ENCODE results near the gene VTI1A.

Gene VTI1A

DNA sequence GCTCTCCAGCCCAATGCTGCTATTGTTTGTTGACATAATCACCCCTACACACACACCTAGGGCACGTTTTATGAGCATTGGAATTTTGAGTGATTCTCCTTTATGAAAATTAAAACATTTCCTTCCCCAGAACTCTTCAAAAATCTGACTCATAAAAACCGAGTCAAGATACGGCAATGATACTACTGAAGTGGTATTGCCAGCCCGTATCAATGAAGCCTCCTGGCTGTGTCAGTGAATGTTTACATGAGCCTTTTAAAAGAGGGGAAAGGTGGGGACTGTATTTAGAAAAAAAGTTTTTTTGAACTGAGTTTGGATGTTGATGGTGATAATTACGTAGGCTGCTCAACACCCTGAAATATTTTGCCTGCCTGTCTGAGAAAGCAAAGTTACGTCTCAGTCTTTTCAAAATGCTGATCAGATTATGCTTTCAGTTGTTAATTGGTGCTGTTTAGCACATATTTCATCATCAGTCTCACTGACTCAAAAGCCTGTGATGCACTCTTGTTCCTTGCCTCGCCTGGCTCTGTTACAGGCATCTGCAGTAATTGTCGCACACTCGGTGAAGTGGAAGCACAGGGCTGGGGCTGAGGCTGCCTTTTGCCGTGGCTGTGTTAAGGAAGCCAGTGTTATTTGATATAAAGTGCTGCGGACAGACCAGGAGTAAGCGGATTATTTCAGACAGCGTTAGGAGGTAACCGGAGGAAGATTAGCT, 345.6 kb downstream of the VTI1A start:
- DNase-seq, result no peak

DNA sequence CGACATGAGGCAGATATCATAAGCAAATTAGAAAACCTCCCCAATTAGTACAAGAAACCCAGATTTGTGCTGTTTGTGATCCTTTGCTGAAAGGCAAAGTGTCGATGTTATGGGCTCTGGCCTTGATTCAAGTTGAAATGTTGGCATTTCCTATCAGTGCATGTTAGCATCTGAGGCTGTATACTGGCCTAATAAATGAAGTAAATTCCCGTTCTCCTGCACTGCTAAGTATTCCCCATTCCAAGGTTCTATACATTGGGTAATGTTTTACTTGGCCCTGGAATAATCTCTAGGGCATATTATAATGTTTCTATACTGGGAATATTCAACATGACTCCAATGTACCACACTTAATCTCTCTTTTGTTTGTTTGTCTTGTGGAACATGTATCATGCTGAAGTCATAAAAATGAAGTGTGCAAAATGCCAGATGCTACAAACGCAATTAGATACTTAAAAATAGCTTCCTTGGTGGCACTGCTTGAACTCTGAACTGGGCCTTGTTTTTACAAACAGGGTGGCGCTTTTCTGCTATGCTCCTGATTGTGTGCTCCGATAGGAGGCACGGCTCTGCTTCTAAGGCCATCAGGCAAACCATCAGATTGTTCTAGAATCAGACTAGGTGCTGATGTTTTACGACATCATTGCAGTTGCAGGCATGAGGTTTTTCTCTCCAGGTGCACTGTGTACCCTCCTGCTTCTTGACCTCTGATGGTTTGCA, 346.3 kb downstream of the VTI1A start:
- no peak for DNase-seq

DNA sequence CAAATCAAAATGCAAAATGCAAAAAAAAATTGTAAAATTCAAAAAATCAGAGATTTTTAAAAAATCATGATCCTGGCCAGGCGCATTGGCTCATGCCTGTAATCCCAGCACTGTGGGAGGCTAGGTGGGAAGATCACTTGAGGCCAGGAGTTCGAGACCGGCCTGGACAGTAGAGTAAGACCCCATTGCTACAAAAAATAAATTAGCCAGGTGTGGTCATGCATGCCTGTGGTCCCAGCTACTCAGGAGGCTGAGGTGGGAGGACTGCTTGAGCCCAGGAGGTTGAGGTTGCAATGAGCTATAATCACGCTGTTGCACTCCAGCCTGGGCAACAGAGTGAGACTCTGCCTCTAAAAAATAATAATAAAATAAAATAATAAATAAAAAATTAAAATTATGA, 347.2 kb downstream of the VTI1A start:
- DNase-seq, result no peak

DNA sequence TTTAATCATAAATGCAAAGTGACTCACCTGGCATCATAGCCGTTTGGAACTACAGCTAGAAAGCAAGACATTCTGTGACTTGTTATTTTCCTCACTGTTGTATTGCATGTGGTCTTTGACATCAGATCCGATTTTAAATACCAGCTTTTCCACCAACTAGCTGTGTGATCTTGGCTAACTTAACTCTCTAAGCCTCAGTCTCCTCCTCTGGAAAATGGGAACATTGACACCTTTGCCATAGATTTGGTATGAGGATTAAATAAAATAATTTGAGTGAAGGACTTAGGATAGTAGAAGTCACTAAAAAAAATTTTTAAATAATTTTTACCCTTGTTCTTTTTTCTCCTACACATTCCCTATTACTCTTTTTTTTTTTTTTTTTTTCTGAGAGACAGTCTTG, 348.1 kb downstream of the VTI1A start:
- no peak for DNase-seq

DNA sequence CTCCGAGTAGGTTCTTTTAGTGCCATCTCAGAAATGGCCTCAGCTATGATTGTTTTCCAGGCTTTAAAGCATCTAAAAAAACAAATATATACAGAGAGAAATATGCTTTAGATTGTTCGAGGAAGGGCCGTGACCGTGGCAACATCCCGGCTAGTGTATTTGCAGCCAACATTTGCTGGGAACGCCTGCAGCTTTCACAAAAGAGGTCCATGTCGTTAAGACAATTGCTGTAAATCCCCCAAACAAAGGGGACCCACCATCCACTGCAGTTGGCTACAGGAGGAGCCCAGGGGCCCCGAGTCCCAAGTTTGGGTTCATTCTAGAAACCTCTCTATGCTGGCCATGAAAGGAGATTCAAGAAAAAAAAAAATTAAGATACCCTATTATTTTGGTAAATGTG, 350.2 kb downstream of the VTI1A start:
- no peak for DNase-seq

DNA sequence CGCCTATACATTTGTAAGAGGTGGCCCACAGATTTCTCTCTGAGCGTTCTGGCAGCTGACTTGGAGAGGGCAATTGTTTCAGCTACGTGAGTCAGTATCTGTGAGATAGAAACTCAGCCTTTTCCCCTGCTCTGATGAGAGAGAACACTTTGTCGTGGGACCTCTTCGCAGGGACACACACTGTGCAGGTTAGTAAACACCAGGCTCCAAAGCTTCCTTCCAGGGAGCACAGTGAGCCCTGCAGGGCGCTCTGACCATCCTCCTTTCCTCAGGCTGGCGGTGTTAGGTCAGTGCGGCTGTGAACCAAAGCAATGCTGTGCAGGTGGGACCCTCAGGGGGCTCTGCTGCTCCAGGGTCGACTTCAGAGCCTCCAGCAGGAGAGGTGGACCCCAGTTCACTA, 350.8 kb downstream of the VTI1A start:
- DNase-seq, result no peak

DNA sequence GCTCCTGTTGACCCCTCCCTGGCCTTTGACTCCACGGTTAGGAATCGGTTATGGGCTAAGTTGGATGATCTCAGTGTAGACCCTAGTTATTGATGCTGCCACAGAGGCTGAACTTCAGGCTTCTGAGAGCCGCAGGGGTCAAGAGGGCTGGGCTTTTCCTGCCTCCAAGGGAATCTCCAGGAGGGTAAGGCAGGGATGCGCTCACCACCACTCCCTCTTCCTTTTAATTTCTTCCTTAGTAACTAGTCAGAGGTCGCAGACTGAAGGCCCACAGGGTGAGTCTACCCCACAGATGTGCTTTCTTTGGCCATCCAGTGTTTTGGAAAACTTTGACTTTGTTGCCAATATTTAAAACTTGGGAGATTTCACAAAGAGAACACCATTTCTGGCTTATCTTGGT, 352.0 kb downstream of the VTI1A start:
- DNase-seq, result no peak

DNA sequence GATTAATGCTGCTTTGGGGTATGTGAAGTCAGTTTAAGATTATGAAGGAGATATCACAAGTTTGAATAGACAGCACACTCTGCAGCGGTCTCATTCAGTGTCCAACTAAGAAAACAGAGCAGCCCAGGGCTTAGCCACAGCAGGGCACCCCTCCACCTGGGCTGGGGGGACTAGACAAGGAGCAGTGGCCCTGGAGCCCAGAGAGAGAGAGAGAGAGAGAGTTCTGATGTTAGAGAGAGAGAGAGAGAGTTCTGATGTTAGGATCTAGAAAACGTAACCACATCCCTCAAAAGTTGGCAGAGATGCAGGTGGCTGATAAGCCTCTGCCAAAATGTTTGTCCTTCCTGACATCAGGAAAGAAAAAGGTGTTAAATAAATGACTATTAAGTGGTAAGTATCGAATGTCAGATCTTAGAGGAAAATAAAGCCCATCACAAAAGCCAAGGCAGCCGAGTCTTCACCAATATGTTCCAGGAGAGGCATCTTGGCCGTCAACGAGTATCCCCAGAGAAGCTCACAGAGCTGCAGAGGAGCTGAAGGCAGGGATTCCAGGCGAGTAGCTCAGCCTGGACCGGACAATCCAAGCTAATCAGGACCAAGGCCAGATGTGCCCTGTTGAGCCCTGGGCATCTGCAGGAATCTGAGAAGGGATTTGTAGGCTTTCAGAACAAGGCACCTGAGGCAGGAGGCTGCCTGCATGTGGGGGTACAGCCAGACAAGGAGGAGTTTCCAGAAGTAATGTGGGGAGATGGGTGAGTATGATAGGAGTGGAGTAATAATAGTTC, 352.9 kb downstream of the VTI1A start:
- DNase-seq, result no peak

DNA sequence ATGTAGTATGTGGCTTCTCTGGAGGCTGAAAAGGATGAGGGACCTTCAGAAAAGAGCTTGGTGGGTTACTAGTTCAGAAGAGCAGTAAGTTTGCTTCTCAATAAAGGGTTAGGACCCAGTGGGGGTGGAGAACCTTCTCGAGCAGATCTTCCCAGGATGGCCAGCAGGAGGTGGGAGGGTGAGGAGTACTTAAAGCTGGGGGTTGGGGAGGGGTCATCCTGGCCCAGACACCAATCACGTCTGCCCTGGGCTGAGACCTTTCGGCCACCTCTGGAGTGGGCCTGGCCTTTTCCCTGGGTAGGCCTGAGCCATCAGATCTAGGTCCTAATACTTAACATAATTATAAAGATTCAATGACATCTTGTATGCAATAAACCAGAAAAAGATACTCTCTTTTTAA, 354.0 kb downstream of the VTI1A start:
- no peak for DNase-seq

DNA sequence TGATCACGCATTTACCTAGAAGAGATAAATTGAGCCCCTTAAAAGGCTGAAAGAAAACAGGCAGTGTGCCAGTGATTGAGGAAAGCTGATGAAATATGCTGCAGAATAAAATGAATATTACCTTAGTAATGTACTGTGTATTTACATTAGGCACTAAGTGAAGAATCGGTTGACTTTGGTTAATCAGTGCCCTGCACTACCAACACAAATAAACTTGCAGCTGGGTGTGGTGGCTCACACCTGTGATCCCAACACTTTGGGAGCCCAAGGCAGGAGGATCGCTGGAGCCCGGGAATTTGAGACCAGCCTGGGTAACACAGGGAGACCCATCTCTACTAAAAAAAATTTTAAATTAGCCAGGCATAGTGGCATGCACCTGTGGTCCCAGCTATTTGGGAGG, 354.7 kb downstream of the VTI1A start:
- DNase-seq, result no peak

DNA sequence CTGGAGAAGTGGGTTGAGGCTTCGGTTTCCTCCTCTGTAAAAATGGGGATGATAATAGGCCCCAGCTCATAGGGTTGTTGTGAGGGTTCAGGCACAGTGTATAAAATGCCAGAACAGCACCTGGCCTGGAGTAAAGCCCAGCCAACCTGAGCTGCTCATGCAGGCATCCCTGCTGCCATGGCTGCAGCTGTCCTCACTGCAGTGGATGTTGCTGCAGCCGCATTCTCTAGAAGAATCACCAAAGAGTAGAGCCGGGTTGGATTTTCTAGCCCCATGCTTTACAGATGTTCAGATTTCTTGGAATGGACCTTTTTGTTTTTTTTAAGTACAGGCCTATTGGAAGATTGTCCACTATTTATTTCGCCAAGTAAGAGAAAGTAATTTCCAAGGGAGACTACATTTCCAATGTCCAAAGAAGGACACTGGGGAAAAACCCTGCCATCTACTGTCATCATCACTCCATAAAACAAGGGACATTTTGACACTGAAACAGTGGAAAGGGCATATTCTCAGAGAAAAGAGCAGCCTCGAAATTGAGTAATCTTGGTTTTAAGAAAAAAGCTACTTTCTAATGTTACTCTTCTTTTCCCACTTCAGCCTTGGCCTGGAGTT, 355.5 kb downstream of the VTI1A start:
- DNase-seq, result no peak

DNA sequence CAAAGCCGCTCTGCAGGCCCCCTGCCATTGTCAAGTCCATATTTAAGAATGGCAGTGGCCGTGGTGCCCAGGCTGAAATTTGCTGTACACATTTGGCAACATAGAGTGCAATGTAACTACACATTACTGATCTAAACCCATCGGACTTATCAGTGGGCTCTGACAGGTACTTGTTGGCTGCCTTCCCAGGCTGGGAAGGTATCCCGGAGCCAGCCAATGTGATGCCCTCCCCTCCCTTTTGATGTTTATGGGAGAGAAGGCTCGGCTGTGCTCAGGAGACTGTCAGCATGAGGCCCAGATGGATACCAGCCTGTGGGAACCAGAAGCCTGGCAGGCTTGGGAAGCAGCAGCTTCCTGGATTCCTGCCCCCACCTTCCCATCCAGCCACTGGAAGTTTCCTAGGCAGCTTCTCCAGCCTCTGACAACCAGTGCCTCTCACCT, 357.0 kb downstream of the VTI1A start:
- no peak for DNase-seq

DNA sequence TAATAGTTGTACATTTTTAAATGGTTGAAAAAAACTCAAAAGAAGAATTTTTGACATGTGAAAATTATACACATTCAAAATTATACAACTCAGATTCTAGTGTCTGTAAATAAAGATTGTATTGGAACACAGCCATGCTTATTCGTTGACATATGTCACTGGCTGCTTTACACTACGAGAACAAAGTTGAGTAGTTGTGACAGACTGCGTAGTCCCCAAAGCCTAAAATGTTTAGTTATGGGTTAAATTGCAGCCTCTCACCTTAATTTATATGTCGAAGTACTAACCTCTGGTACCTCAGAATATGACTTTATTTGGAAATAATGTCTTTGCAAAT, 358.2 kb downstream of the VTI1A start:
- DNase-seq, result no peak

DNA sequence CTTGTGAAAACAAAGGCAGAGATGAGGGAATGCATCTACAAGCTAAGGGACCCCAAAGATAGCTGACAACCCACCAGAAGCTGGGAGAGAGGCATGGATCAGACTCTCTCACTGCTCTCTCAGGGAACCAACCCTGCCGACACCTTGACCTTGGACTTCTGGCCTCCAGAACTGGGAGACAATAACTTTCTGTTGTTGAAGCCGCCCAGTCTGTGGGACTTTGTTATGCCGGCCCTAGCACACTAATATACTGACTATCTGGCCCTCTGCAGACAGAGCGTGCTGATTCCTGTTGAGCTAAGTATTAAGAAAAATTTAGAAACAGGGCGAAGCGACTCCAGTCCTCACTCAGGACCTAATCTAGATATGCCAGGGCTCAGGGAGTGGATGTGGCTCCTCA, 358.7 kb downstream of the VTI1A start:
- no peak for DNase-seq

DNA sequence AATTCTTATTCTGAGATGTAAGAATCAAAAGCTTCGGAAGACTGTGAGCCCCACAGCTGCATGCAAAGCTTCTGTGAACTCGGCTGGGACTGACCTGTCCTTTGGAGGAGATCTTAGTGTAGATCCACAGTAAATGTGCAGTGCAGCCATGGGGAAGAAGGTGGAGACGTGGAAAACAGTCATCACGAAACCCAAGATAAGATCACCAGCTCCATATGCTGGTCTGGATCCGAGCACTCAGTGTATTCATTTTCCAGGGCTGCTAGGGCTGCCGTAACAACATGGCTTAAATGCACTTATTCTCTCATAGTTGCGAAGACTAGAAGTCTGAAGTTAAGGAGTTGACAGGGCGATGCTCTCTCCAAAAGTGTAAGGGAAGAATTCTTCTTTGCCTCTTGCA, 360.0 kb downstream of the VTI1A start:
- no peak for DNase-seq

DNA sequence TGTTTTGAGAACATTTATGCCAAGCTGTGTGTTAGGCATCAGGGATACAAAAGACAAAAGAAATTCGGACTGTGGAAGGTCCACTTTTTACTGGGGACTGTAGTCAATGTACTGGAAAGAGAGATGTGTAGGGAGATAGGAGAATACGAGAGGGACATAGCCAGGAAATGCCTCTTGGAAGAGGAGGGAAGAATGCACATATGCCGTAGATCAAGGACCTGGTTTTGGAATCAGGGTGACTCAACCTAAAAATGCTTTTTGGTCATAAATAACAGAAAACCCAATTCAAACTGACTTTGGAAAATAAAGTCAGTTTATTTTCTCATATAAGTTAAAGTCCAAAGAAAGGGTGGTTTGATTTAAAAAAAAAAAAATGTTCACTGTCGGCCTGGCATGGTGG, 362.7 kb downstream of the VTI1A start:
- DNase-seq, result no peak

DNA sequence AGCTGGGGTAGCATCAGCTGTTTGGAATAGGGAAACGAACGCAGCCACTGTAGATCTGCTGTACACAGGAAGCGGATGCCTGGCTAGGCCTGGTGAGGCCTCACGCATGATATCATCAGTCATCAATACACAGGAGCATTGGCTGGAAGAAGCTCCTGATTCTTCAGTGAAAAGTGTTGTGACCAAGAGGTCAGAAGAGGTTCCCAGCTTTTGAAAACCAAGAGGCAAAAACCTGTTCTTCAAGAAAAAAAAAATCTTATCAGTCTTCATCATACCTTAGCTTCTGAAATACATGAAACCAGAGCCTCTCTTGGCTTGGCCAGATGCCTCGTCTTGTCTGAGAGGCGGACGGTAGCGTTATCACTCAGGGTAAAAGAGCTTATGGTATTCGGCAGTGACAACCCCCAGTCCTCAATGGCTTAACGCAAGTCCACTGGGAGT, 363.7 kb downstream of the VTI1A start:
- no peak for DNase-seq

DNA sequence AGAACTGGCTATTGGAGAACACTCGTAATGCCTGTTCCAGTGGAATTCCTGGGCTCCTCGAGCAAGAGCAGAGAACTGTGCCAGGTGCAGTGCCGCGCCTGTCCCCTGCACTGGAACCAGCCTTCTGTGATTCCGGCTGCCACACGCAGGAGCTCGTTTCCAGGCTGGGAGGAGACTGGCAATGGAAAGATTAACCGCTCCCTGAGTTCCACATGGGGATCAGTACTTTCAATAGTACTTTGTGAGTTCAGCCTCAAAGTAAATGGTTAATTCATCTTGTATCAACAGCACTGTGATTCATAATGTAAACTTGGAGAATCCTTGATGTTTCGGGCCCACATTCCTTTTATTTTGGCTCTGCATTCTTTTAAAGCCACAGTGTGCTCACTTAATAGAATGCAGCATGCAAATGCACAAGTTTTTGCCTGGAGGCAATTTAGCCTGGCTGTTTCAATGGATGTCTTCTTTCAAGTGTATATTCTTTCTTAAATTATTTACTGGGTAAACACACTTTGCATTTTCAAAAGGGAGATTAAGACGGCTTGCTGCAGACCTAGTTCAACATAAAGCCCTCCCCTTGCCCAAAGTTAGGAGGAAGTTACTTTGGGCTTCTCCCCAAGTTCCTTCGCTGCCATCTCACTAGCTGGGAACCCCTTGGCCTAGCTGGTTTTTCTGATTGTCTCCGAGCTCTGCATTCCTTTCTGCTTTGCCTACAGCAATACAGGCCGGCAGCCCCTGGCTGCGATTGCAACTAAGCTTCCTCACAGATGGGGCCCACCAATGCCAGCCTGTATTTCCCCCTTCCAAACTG, 364.9 kb downstream of the VTI1A start:
- no peak for DNase-seq

DNA sequence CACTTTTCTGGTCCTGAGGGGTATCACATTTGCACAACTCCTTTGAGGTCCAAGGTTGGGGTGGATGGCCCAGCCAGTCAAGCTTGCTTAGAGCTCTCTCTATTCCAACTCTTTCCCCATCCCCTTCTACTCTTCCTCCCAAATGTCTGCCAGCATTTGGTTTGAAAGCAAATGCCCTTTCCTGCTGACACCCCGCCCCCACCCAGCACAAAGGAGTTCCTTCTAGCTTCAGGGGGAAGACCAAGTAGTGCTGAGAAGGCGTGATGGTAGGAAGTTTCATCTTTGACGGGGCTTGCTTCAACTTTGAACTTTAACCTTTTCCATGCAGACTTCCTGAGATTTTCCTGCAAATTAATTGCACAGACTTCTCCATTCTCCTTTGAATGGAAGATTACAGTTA, 365.6 kb downstream of the VTI1A start:
- no peak for DNase-seq

DNA sequence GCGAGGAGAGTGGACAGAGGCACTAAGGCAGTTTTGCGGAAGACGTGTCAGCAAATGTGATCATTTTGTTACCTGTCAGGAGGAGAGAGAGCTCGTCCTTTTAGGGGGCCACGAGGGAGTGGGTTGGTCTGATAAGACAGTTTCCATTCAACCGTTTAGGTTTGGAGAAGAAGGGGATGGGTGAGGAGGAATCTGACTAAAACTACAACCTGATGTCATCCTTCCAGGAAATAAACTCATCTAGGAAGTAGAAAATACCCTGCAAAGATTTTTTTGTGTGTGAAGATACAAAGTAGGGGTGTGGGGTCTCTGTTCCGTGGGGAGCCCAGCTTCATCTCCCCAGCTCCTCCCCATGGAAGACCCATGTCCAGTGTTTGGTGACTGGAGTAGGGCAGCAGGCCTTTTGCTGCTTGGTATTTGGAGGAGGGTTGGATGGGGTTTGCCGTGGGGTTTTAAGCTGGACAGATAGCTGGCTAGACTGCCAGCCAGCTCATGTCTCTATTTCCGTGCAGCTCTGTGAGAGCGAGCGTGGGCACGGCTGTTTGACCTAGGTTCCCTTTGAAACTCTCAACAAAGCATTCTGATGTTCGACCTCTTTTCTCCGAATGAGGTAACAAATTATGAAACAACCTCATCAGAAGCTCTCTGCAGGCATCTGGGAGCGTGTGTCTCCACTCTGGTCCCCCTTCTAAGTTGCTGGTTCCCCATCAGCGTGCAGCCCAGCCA, 367.0 kb downstream of the VTI1A start:
- DNase-seq, result no peak

DNA sequence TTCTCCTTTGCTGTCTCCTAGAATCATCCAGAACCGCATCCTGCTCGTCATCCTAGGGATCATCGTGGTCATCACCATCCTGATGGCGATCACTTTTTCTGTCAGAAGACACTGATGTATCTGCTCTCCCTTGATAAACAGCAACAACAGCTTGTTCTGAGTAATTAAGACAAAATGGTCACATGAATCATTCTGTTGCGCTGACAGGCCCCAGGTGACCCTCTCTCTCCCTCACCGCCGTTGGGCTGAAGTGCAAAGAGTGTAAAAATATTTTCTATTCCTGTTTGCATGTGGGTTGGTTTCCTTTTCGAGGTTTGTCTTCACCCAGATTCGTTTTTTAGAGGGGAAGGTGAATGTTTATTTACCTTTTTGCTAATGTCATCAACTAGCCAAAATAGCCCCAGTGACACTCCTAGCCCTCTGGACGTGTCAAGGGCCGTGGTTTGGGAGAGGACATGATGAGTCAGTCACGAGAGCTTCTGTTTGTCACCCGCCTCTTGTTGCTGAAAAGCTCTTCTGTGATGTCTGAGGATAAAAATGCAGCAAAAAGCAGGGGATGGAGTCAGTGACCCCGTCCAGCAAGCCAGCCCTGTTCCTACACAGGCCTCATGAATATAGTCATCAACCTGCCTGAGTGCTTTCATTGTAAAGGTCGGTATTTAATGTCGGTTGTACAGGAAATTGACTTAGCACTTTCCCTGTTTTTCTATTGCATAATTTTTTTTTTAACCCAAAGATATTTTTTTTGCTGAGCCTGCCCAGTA, 368.4 kb downstream of the VTI1A start:
- DNase-seq, result no peak
